Thyroid gland (tissue), 4 donors: Measurements from ENCODE around the gene POU4F1. TPM values are rescaled to one million over a fixed set of nuclear protein-coding genes. Genes with fewer than 3 reads are reported as not detected.

Experiments
- DNase-seq, 2 donors: peaks; one replicate each; pipeline ENCODE4 v3.0.0-alpha.2; 2019
- H3K27ac ChIP-seq, 3 donors: fragments of 200-600 bp; sonication (generic); 1 replicate in 2 of 3; 2 replicates in 1 of 3; pipeline ENCODE4 v1.5.1; 2016 to 2019; ENCODE audit warnings: mild to moderate bottlenecking in 1 of 3, moderate library complexity in 1 of 3
- H3K27me3 ChIP-seq: fragments of 200-600 bp; sonication (generic); one replicate; pipeline ENCODE4 v1.5.1; 2019
- H3K36me3 ChIP-seq, 2 donors: fragments of 200-600 bp; sonication (generic); one replicate each; pipeline ENCODE4 v1.5.1; 2016 to 2019
- H3K4me1 ChIP-seq, 2 donors: fragments of 200-600 bp; sonication (generic); one replicate each; pipeline ENCODE4 v1.5.1; 2017 to 2019
- H3K4me3 ChIP-seq, 3 donors: fragments of 200-600 bp; sonication (generic); replicated peaks in 1 of 3; 1 replicate in 2 of 3; 2 replicates in 1 of 3; pipeline ENCODE4 v1.5.1; 2016; ENCODE audit warnings: mild to moderate bottlenecking in 1 of 3
- H3K9me3 ChIP-seq: fragments of 200-600 bp; sonication (generic); one replicate; pipeline ENCODE4 v1.5.1; 2017
- POLR2A ChIP-seq, 2 donors: fragments of 450-650 bp; IDR thresholded peaks; one replicate each; pipeline ENCODE4 v1.6.1; 2017; ENCODE audit warnings: antibody characterized with exemption in 2 of 2, mild to moderate bottlenecking in 2 of 2, moderate library complexity in 1 of 2
- WGBS, 2 donors: methylation state at CpG; one replicate each; pipeline ENCODE4 v1.1.5; 2017; 5-methylcytosine and 5-hydroxymethylcytosine counted together
- intact Hi-C: fragments of 100-400 bp; cut with DNase I; formaldehyde crosslinking; loops from one replicate; pipeline ENCODE4 v1.15.1; 2023
- total RNA-seq, 4 donors: library from RNA; depleted of rRNA; stranded (reverse); fragments of >200 nt; gene quantifications; one replicate each; pipeline ENCODE4 v1.2.3, GENCODE V29; 2016
- TF ChIP-seq, protein P1 (sequence below), 6 experiments: fragments of 200-600 bp in 3 of 6; fragments of 450-650 bp in 3 of 6; sonication (generic) in 3 of 6; IDR thresholded peaks; one replicate each; pipeline ENCODE4 v1.5.1; 2016 to 2019; ENCODE audit warnings: antibody characterized with exemption in 6 of 6, mild to moderate bottlenecking in 2 of 6, inconsistent platforms in 1 of 6, moderate library complexity in 1 of 6

Gene POU4F1
- total RNA-seq, 4 donors from 2014 or later = not detected

GRCh38 chr13:78598966-78599644 lies 4.2 kb downstream of the POU4F1 start:
- Histone ChIP-seq H3K36me3 (no peaks in the 10 kb centered on the region), H3K27me3 (peaks cover 83% of the 10 kb centered on the region), H3K27ac (no peak overlapping the region), H3K4me1 (peaks cover 8 to 36% of the 10 kb centered on the region in 2 donors), H3K4me3 (no peak overlapping the region), H3K9me3 (no peaks in the 10 kb centered on the region)
- WGBS, 2 donors = 13 to 16% methylated on average over 5 of the region's 5 CpGs
- DNase-seq = no peak
- TF ChIP-seq, protein P1, sequence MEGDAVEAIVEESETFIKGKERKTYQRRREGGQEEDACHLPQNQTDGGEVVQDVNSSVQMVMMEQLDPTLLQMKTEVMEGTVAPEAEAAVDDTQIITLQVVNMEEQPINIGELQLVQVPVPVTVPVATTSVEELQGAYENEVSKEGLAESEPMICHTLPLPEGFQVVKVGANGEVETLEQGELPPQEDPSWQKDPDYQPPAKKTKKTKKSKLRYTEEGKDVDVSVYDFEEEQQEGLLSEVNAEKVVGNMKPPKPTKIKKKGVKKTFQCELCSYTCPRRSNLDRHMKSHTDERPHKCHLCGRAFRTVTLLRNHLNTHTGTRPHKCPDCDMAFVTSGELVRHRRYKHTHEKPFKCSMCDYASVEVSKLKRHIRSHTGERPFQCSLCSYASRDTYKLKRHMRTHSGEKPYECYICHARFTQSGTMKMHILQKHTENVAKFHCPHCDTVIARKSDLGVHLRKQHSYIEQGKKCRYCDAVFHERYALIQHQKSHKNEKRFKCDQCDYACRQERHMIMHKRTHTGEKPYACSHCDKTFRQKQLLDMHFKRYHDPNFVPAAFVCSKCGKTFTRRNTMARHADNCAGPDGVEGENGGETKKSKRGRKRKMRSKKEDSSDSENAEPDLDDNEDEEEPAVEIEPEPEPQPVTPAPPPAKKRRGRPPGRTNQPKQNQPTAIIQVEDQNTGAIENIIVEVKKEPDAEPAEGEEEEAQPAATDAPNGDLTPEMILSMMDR (IDR thresholded peaks at IDR 0.05) = no peak
- TF ChIP-seq POLR2A (IDR thresholded peaks at IDR 0.05) = no peak
- intact Hi-C loops = no loop called here

DNA sequence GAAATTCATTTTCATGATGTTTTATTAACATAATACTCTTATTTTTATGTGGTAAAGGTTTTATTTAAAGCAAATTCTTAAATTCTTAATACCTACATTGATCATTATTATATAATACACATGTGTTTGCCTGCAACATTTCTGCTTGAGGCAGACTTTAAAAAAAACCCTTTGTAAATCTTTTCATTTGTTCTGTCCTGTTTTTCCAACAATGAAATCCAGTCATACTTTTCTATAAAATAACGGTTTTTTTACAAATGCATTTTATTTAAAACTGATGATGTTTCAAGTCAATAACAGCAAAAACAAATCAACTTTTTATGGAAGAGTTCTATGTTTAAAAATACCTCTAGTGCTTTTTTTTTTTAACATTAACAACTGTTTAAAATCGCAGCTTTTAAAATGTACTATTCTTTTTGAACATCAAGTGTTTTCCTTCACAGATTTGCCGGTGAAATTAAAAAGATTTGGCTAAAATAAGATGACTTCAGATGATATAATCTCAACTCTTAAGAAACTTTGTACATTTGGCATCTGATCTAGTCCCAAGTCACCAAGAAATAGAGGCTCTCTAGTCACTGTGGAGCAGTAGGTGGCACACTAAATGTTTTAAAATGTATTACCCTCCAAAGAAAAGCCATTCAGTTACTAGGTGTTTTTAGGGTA lies 5.1 kb downstream of the POU4F1 start:
- Histone ChIP-seq H3K4me3 (no peak overlapping the region), H3K27ac (no peak overlapping the region), H3K36me3 (no peaks in the 10 kb centered on the region), H3K4me1 (peaks cover 8 to 31% of the 10 kb centered on the region in 2 donors), H3K9me3 (no peaks in the 10 kb centered on the region), H3K27me3 (peaks cover 92% of the 10 kb centered on the region)
- intact Hi-C loops = no loop called here
- TF ChIP-seq, protein P1 (IDR thresholded peaks at IDR 0.05) = no peak
- TF ChIP-seq POLR2A (IDR thresholded peaks at IDR 0.05) = no peak
- WGBS, 2 donors = 14 to 20% methylated on average over 3 of the region's 3 CpGs
- DNase-seq = no peak

- no peak for TF ChIP-seq POLR2A (IDR thresholded peaks at IDR 0.05)
- TF ChIP-seq, protein P1 (IDR thresholded peaks at IDR 0.05) = no peak
- Histone ChIP-seq H3K27me3 (peaks cover 91% of the 10 kb centered on the region), H3K4me3 (no peak overlapping the region), H3K9me3 (no peaks in the 10 kb centered on the region), H3K27ac (no peak overlapping the region), H3K4me1 (peaks cover 4 to 24% of the 10 kb centered on the region in 2 donors), H3K36me3 (no peaks in the 10 kb centered on the region)
- intact Hi-C loops = no loop called here
- 15 to 21% methylated on average over 7 of the region's 7 CpGs for WGBS, 2 donors
- no peak for DNase-seq
Observed at GRCh38 chr13:78597602-78597932, 5.8 kb downstream of the POU4F1 start.

- WGBS, 2 donors = 10% methylated on average over 47 to 50 of the region's 50 CpGs
- DNase-seq = no peak
- Histone ChIP-seq H3K27me3 (peaks cover 95% of the 10 kb centered on the region), H3K9me3 (no peaks in the 10 kb centered on the region), H3K36me3 (no peaks in the 10 kb centered on the region), H3K27ac (no peak overlapping the region), H3K4me3 (no peak overlapping the region), H3K4me1 (peaks cover 4 to 20% of the 10 kb centered on the region in 2 donors)
- TF ChIP-seq, protein P1 (IDR thresholded peaks at IDR 0.05) = no peak
- no peak for TF ChIP-seq POLR2A (IDR thresholded peaks at IDR 0.05)
- intact Hi-C loops = no loop called here
Observed at GRCh38 chr13:78596736-78597601, 6.4 kb downstream of the POU4F1 start.
